Ectodermal cell (in vitro differentiated cells): ENCODE results near the gene NDFIP1.

Experiments used
- H3K27ac ChIP-seq: 2 replicates; pipeline ENCODE4 v1.7.0; 2013; ENCODE audit warnings: mild to moderate bottlenecking, low read depth, low read length; ENCODE audit not compliant: insufficient read depth, poor library complexity, severe bottlenecking
- H3K27me3 ChIP-seq: 2 replicates; pipeline ENCODE4 v1.7.0; 2013; ENCODE audit warnings: mild to moderate bottlenecking, low read length; ENCODE audit not compliant: insufficient read depth, control insufficient read depth, poor library complexity, severe bottlenecking
- H3K36me3 ChIP-seq: one replicate; pipeline ENCODE4 v1.7.0; 2013; ENCODE audit warnings: low read length; ENCODE audit not compliant: control insufficient read depth, insufficient read depth
- H3K4me1 ChIP-seq: one replicate; pipeline ENCODE4 v1.7.0; 2013; ENCODE audit warnings: low read length; ENCODE audit not compliant: control insufficient read depth, insufficient read depth
- H3K4me3 ChIP-seq: 2 replicates; pipeline ENCODE4 v1.7.0; 2013; ENCODE audit warnings: low read depth, low read length, control low read depth; ENCODE audit not compliant: insufficient read depth
- H3K9me3 ChIP-seq: 2 replicates; pipeline ENCODE4 v1.7.0; 2013; ENCODE audit warnings: mild to moderate bottlenecking, low read length, moderate library complexity; ENCODE audit not compliant: control insufficient read depth
- WGBS, 2 experiments: methylation state at CpG; one replicate each; pipeline ENCODE4 v1.1.7; 2013; ENCODE audit warnings: missing lambda C conversion rate in 2 of 2; 5-methylcytosine and 5-hydroxymethylcytosine counted together

NDFIP1 gene

GRCh38 chr5:142117579-142118151 is 9.1 kb downstream of the NDFIP1 start:
- Histone ChIP-seq H3K27me3 (no peaks in the 10 kb centered on the region), H3K4me1 (no peaks in the 10 kb centered on the region), H3K9me3 (no peaks in the 10 kb centered on the region), H3K27ac (no peak overlapping the region), H3K4me3 (no peak overlapping the region), H3K36me3 (no peaks in the 10 kb centered on the region)
- WGBS, 2 experiments, result 89 to 91% methylated on average over 4 to 5 of the region's 5 CpGs

GRCh38 chr5:142118155-142118686 is 9.6 kb downstream of the NDFIP1 start:
- WGBS, 2 experiments, result 90 to 97% methylated on average over 3 of the region's 3 CpGs
- Histone ChIP-seq H3K36me3 (no peaks in the 10 kb centered on the region), H3K27ac (no peak overlapping the region), H3K4me3 (no peak overlapping the region), H3K9me3 (no peaks in the 10 kb centered on the region), H3K27me3 (no peaks in the 10 kb centered on the region), H3K4me1 (no peaks in the 10 kb centered on the region)

GRCh38 chr5:142119051-142119625 is 10.6 kb downstream of the NDFIP1 start:
- no peak overlapping the region for H3K27ac ChIP-seq
- H3K4me3 ChIP-seq, result no peak overlapping the region
- no peaks in the 10 kb centered on the region for H3K36me3 ChIP-seq
- no peaks in the 10 kb centered on the region for H3K4me1 ChIP-seq
- H3K27me3 ChIP-seq, result no peaks in the 10 kb centered on the region
- H3K9me3 ChIP-seq, result no peaks in the 10 kb centered on the region

DNA sequence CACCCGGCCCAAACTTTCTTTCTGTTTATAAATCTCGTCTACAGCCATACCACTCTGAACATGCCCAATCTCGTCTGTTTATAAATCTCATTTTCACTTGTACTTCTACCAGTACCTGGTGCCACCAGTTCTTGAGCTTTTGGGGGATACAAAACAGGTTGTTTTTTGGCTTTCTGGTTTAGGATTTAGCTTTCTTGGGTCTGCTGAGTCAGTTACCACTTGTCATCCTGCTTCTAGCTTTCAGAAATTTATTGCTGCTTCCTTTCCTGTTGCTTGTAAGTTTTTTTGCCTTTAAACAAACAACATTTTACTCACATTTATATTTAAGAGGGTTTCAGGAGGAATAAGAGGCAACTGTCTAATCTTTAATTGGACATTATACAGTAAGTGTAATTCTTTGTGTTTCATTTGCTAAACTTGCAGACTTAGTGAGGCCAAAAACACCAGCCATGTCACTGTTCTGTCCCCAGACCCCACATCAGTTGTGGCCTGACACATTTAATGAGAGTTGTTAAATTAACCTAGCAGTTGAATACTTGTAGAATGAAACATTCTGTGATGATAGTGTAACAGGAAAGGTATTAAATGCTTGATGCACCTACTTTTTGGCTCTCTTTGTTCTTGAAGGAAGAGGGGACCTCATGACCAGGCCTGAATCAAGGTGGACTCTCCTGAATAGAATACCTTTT is 11.8 kb downstream of the NDFIP1 start:
- H3K27me3 ChIP-seq, result no peaks in the 10 kb centered on the region
- H3K9me3 ChIP-seq, result no peaks in the 10 kb centered on the region
- H3K36me3 ChIP-seq, result no peaks in the 10 kb centered on the region
- H3K4me1 ChIP-seq, result no peaks in the 10 kb centered on the region
- no peak overlapping the region for H3K27ac ChIP-seq
- no peak overlapping the region for H3K4me3 ChIP-seq
- 86 to 93% methylated on average over 3 of the region's 3 CpGs for WGBS, 2 experiments

DNA sequence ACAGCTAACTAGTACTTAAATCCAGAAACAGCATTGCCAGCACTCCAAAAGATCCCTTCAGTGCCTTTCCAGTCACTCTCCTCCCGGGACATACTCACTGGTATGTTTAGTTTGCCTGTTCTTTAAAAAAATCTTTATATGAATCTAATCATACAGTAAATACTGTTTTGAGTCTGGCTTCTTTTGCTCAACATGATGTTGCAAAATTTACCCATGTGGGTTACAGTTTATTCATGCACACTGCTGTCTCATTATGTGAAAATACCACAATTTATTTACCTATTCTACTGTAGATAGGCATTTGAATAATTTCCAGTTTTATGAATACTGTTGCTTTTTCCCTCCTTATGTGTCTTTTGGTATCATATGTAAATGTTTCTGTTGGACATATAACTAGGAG is 13.5 kb downstream of the NDFIP1 start:
- Histone ChIP-seq H3K4me3 (no peak overlapping the region), H3K4me1 (no peaks in the 10 kb centered on the region), H3K27ac (no peak overlapping the region), H3K27me3 (no peaks in the 10 kb centered on the region), H3K9me3 (no peaks in the 10 kb centered on the region), H3K36me3 (no peaks in the 10 kb centered on the region)
- WGBS, 2 experiments, result 44% methylated on average over 1 of the region's 1 CpG; no CpG with 5 or more reads in 1 of the 2 experiments

GRCh38 chr5:142125378-142125777 is 16.8 kb downstream of the NDFIP1 start:
- no peak overlapping the region for H3K27ac ChIP-seq
- WGBS, 2 experiments, result 91 to 95% methylated on average over 3 of the region's 3 CpGs
- no peaks in the 10 kb centered on the region for H3K27me3 ChIP-seq
- no peaks in the 10 kb centered on the region for H3K4me1 ChIP-seq
- no peaks in the 10 kb centered on the region for H3K36me3 ChIP-seq
- no peaks in the 10 kb centered on the region for H3K9me3 ChIP-seq
- H3K4me3 ChIP-seq, result no peak overlapping the region

DNA sequence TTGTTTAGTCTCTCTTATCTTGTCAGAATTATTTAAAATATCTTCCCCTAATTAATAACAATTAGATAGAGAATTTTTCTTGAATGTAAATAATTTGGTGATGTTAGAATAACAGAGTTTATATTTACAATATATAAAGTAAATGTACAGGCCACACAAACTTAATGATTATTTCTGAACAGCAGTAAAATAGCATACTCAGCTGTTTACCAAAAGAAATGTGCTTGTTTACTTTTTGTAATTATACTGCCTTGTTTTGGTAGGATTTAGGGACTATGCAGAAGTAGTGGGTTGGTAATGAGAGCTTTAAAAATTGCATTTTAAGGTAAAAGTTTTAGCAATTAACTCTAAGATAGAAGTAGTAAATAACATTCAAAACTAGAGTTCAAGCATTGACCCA is 17.4 kb downstream of the NDFIP1 start:
- Histone ChIP-seq H3K27me3 (no peaks in the 10 kb centered on the region), H3K4me3 (no peak overlapping the region), H3K36me3 (no peaks in the 10 kb centered on the region), H3K27ac (no peak overlapping the region), H3K4me1 (no peaks in the 10 kb centered on the region), H3K9me3 (no peaks in the 10 kb centered on the region)

DNA sequence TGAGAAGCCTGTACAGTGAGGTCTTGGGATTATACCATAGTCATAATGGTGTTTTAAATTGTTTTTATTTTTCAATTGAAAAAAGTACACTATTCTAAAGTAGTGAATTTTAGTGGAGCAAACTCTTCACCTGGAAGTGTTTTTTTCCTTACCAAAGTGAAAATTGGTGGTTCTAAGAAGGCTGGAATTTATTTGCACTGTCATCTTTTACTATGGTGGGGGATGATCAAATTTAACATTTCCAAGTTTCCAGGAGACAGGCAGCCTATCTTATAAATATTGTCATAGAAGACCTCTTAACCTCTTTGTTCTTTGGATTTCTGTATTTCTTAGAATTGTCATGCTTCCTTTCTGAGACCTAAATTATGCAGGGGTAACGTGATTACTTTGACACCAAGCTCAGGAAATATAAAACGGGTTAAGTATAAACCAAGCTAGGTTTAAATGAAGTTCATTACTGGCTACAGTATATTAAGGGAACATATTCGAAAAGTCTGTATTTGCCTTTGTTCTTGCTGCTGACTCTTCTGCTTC is 20.2 kb downstream of the NDFIP1 start:
- H3K36me3 ChIP-seq, result no peaks in the 10 kb centered on the region
- no peaks in the 10 kb centered on the region for H3K27me3 ChIP-seq
- WGBS, 2 experiments, result 76 to 84% methylated on average over 3 of the region's 3 CpGs
- H3K4me3 ChIP-seq, result no peak overlapping the region
- H3K27ac ChIP-seq, result no peak overlapping the region
- no peaks in the 10 kb centered on the region for H3K9me3 ChIP-seq
- H3K4me1 ChIP-seq, result no peaks in the 10 kb centered on the region

DNA sequence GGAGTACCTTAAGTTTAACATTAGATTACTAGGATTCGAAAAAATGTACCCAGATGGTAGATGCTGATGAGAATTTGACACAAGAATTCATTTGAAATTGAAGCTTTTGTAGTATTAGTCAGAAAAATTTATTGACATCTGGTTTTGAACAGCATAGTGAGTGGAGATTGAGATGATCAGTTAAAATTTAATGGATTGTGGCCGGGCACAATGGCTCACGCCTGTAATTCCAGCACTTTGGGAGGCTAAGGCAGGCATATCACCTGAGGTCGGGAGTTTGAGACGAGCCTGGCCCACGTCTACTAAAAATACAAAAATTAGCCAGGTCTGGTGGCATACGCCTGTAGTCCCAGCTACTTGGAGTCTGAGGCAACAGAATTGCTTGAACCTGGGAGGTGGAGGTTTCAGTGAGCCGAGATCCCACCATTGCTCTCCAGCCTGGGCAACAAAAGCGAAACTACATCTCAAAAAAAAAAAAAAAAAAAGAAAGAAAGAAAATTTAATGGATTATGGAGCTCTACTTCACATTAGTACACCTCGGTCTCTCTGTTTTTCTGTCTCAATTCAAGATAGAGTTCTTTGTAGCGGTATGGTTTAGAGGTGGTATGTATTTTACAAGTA is 21.0 kb downstream of the NDFIP1 start:
- Histone ChIP-seq H3K9me3 (no peaks in the 10 kb centered on the region), H3K4me1 (no peaks in the 10 kb centered on the region), H3K4me3 (no peak overlapping the region), H3K27ac (no peak overlapping the region), H3K27me3 (no peaks in the 10 kb centered on the region), H3K36me3 (no peaks in the 10 kb centered on the region)
- 83 to 84% methylated on average over 11 of the region's 11 CpGs for WGBS, 2 experiments

DNA sequence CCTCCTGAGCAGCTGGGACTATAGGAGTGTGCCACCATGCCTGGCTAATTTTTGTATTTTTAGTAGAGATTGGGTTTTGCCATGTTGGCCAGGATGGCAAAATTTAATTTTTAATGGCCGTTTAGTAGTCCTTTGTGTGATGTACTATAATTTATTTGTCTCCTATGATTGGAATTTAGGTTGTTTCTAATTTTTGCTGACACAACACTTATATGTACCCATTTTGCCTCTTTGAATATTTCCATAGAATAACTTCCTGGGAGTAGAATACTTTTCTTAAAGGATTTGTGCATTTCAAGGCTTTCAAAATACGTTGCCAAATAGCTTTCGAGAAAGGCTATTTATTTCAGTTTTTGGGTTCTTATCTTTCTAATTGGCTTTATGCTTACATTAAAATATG is 22.8 kb downstream of the NDFIP1 start:
- no peaks in the 10 kb centered on the region for H3K9me3 ChIP-seq
- WGBS, 2 experiments, result 86 to 96% methylated on average over 1 to 3 of the region's 3 CpGs
- H3K4me3 ChIP-seq, result no peak overlapping the region
- H3K27ac ChIP-seq, result no peak overlapping the region
- H3K4me1 ChIP-seq, result no peaks in the 10 kb centered on the region
- no peaks in the 10 kb centered on the region for H3K27me3 ChIP-seq
- no peaks in the 10 kb centered on the region for H3K36me3 ChIP-seq
